HCT116 (cell line): Measurements from ENCODE around the gene ADIPOR1. TPM values are rescaled to one million over a fixed set of nuclear protein-coding genes. Genes with fewer than 3 reads are reported as not detected.
"Not testable (repeated sequence)": the region's sequence is repeated elsewhere in the genome, so short reads cannot be mapped to it uniquely, and the experiment has no call there.

ENCODE experiments used
- ATAC-seq: fragments of 200-7000 bp; cut with Tn5 transposase; 2 replicates; pipeline ENCODE4 v1.9.1; 2020; ENCODE audit warnings: mild to moderate bottlenecking, moderate library complexity
- BruUV-seq: library from RNA; stranded (reverse); fragments of 400-500 nt; replicated peaks from 2 replicates; lab custom pipeline; 2021; lab: Mats Ljungman, UMichigan
- CTCF ChIA-PET: fragments of 300-600 bp; sonication (Branson Sonifier 250); formaldehyde crosslinking; loops from one replicate; lab custom pipeline; 2021; ENCODE audit warnings: antibody characterized with exemption; lab: Charles Lee
- POLR2A ChIA-PET: fragments of 300-600, 350-600 bp; sonication (Branson Sonifier 250); formaldehyde crosslinking; loops from one replicate; lab custom pipeline; 2021; ENCODE audit warnings: antibody characterized with exemption; lab: Charles Lee
- RAD21 ChIA-PET, 2 experiments: fragments of 300-600 bp; sonication (Branson Sonifier 250); formaldehyde crosslinking; loops; one replicate each; lab custom pipeline; 2023; ENCODE audit warnings: low total read pairs in 2 of 2; ENCODE audit not compliant: uncharacterized antibody in 2 of 2, unreplicated experiment in 2 of 2, low non-redundant PET in 1 of 2; lab: Charles Lee
- DNase-seq: peaks from one replicate; pipeline ENCODE4 v3.0.0-alpha.2; 2010; ENCODE audit warnings: low read depth, low spot score
- H2AFZ ChIP-seq: fragments of 200-600 bp; shearing (Covaris generic), sonication (generic); 2 replicates; pipeline ENCODE4 v1.6.1; 2017; ENCODE audit warnings: low read depth, mixed run types, mixed read lengths, antibody characterized with exemption, low read length; ENCODE audit not compliant: poor library complexity, severe bottlenecking
- H3K27ac ChIP-seq: 2 replicates; pipeline ENCODE4 v1.5.1; 2012; ENCODE audit warnings: low read depth, low read length
- H3K27me3 ChIP-seq: fragments of 200-600 bp; sonication (generic); 2 replicates; pipeline ENCODE4 v1.6.1; 2016; ENCODE audit warnings: mixed run types, low read length, mixed read lengths; ENCODE audit not compliant: insufficient read depth
- H3K36me3 ChIP-seq, 2 experiments: fragments of 200-500 bp in 1 of 2; fragments of 200-600 bp in 1 of 2; sonication (Bioruptor generic) in 1 of 2; sonication (generic) in 1 of 2; 2 replicates each; pipeline versions ENCODE4 v1.5.1 to v1.6.1; 2014 to 2016; ENCODE audit warnings: low read length in 2 of 2, inconsistent platforms in 1 of 2, mixed read lengths in 1 of 2, mixed run types in 1 of 2; ENCODE audit not compliant: insufficient read depth in 2 of 2, control insufficient read depth in 1 of 2
- H3K4me1 ChIP-seq, 2 experiments: fragments of 200-600 bp in 1 of 2; sonication (generic) in 1 of 2; 2 replicates each; pipeline versions ENCODE4 v1.5.1 to v1.6.1; 2012 to 2017; ENCODE audit warnings: low read length in 2 of 2, inconsistent platforms in 1 of 2, mild to moderate bottlenecking in 1 of 2, mixed read lengths in 1 of 2, mixed run types in 1 of 2, moderate library complexity in 1 of 2; ENCODE audit not compliant: insufficient read depth in 2 of 2, control insufficient read depth in 1 of 2
- H3K4me2 ChIP-seq: fragments of 200-600 bp; sonication (generic); 2 replicates; pipeline ENCODE4 v1.6.1; 2017; ENCODE audit warnings: mixed run types, low read length, mixed read lengths
- H3K4me3 ChIP-seq, 2 experiments: fragments of 200-600 bp in 1 of 2; sonication (generic) in 1 of 2; replicated peaks in 1 of 2; 2 replicates each; pipeline ENCODE4 v1.5.1; 2011 to 2016; ENCODE audit warnings: low read length in 2 of 2, control low read depth in 1 of 2, low read depth in 1 of 2, mild to moderate bottlenecking in 1 of 2, mixed read lengths in 1 of 2, mixed run types in 1 of 2
- H3K79me2 ChIP-seq: fragments of 200-600 bp; sonication (generic); 2 replicates; pipeline ENCODE4 v1.6.1; 2017; ENCODE audit warnings: mild to moderate bottlenecking, mixed run types, low read length, moderate library complexity, mixed read lengths; ENCODE audit not compliant: insufficient read depth
- H3K9ac ChIP-seq: fragments of 200-600 bp; sonication (generic); 2 replicates; pipeline ENCODE4 v1.6.1; 2016; ENCODE audit warnings: low read length, mixed read lengths
- H3K9me2 ChIP-seq: fragments of 200-600 bp; sonication (generic), shearing (Covaris generic); 2 replicates; pipeline ENCODE4 v1.6.1; 2017; ENCODE audit warnings: mixed run types, mild to moderate bottlenecking, moderate library complexity; ENCODE audit not compliant: insufficient read depth
- H3K9me3 ChIP-seq, 2 experiments: fragments of 200-500 bp in 1 of 2; fragments of 200-600 bp in 1 of 2; sonication (Bioruptor generic) in 1 of 2; sonication (generic) in 1 of 2; 2 replicates each; pipeline ENCODE4 v1.6.1; 2014 to 2017; ENCODE audit warnings: low read length in 2 of 2, mixed read lengths in 2 of 2, inconsistent platforms in 1 of 2, low read depth in 1 of 2, mild to moderate bottlenecking in 1 of 2, mixed run types in 1 of 2, moderate library complexity in 1 of 2; ENCODE audit not compliant: control insufficient read depth in 1 of 2, insufficient read depth in 1 of 2
- H4K20me1 ChIP-seq: fragments of 200-600 bp; sonication (generic), shearing (Covaris generic); 2 replicates; pipeline ENCODE4 v1.6.1; 2017; ENCODE audit warnings: mixed run types, mild to moderate bottlenecking, moderate library complexity; ENCODE audit not compliant: insufficient read depth
- CBX3 ChIP-seq: IDR thresholded peaks from 2 replicates; pipeline ENCODE4 v1.6.1; 2012; ENCODE audit warnings: low read depth
- CEBPB ChIP-seq: IDR thresholded peaks from 2 replicates; pipeline ENCODE4 v1.6.1; 2012; ENCODE audit warnings: low read depth
- EGR1 ChIP-seq: IDR thresholded peaks from 2 replicates; pipeline ENCODE4 v1.6.1; 2012; ENCODE audit warnings: low read depth
- ELF1 ChIP-seq: IDR thresholded peaks from 2 replicates; pipeline ENCODE4 v1.6.1; 2012; ENCODE audit warnings: low read depth, borderline replicate concordance
- EZH2 ChIP-seq: fragments of 200-600 bp; sonication (generic); IDR thresholded peaks from 2 replicates; pipeline ENCODE4 v1.6.1; 2017; ENCODE audit warnings: antibody characterized with exemption, mixed run types
- EZH2phosphoT487 ChIP-seq: fragments of 200-600 bp; IDR thresholded peaks from 2 replicates; pipeline ENCODE4 v1.6.1; 2018; ENCODE audit warnings: antibody characterized with exemption, borderline replicate concordance
- FOSL1 ChIP-seq: IDR thresholded peaks from 2 replicates; pipeline ENCODE4 v1.6.1; 2012; ENCODE audit warnings: low read depth
- JUND ChIP-seq: IDR thresholded peaks from 2 replicates; pipeline ENCODE4 v1.6.1; 2012
- POLR2AphosphoS5 ChIP-seq: IDR thresholded peaks from 2 replicates; pipeline ENCODE4 v1.6.1; 2011; ENCODE audit warnings: mild to moderate bottlenecking, low read depth, low read length, moderate library complexity
- RAD21 ChIP-seq: IDR thresholded peaks from 2 replicates; pipeline ENCODE4 v1.6.1; 2012; ENCODE audit warnings: low read depth, mild to moderate bottlenecking
- SRF ChIP-seq: IDR thresholded peaks from 2 replicates; pipeline ENCODE4 v1.6.1; 2012; ENCODE audit warnings: low read depth
- YY1 ChIP-seq: IDR thresholded peaks from 2 replicates; pipeline ENCODE4 v1.6.1; 2011; ENCODE audit warnings: low read length, low read depth, moderate library complexity, mild to moderate bottlenecking; ENCODE audit not compliant: insufficient replicate concordance; ENCODE audit errors: extremely low read depth
- ZFX ChIP-seq: fragments of 450-650 bp; IDR thresholded peaks from 2 replicates; pipeline ENCODE4 v1.6.1; 2017
- intact Hi-C: fragments of 100-400 bp; cut with micrococcal nuclease; formaldehyde crosslinking; loops from 2 replicates; pipeline ENCODE4 v1.10.0; 2022
- total RNA-seq: library from RNA; stranded (reverse); gene quantifications from one replicate; pipeline ENCODE4 v1.2.1, GENCODE V29; 2021; ENCODE audit not compliant: unreplicated experiment
- TF ChIP-seq, protein P1 (sequence below), 3 experiments: fragments of 200-600 bp in 1 of 3; sonication (generic) in 1 of 3; IDR thresholded peaks in 2 of 3; conservative IDR thresholded peaks in 1 of 3; 2 replicates each; pipeline ENCODE4 v1.5.1; 2012 to 2017; ENCODE audit warnings: low read depth in 2 of 3, low read length in 2 of 3, antibody characterized with exemption in 1 of 3, borderline replicate concordance in 1 of 3, control low read depth in 1 of 3, mild to moderate bottlenecking in 1 of 3, mixed read lengths in 1 of 3, mixed run types in 1 of 3, moderate library complexity in 1 of 3; ENCODE audit not compliant: insufficient read depth in 1 of 3
- TF ChIP-seq, protein P2 (sequence below): IDR thresholded peaks from 2 replicates; pipeline ENCODE4 v1.6.1; 2012
- TF ChIP-seq, protein P3 (sequence below): IDR thresholded peaks from 2 replicates; pipeline ENCODE4 v1.6.1; 2012; ENCODE audit warnings: low read depth
- TF ChIP-seq, protein P4 (sequence below): IDR thresholded peaks from 2 replicates; pipeline ENCODE4 v1.6.1; 2012

ADIPOR1 gene
- total RNA-seq, 1 experiment from 2014 or later, result 89.8 TPM

DNA sequence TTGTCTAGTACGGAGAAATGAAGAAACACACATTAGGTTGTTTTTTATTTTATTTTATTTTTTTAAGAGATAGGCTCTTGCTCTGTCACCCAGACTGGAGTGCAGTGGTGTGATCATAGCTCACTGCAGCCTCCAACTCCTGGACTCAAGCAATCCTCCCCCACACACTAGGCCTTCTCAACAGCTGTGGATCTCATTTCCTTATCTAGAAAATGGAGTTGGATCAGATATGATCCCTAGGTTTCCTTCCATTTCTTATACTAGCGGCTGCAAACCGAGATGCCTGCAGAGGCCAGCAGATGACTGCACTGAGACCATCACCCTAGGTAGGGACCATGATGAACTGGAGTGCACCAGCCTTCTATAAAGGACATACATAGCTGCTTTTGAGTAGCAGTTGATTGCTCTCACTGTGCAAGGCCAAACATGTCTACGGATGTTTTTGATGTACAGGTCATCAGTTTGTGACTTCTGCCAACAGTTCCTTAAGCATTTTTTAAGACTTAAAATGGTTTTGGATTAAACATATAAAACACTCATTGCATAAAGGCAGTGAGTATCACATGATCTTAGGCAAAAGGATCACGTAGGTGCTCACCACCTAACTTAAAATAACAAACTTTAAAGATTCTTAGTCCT is 19.7 kb downstream of the ADIPOR1 start:
- H3K9ac ChIP-seq, result no peak overlapping the region
- no peaks in the 10 kb centered on the region for H3K79me2 ChIP-seq
- TF ChIP-seq, protein P1, sequence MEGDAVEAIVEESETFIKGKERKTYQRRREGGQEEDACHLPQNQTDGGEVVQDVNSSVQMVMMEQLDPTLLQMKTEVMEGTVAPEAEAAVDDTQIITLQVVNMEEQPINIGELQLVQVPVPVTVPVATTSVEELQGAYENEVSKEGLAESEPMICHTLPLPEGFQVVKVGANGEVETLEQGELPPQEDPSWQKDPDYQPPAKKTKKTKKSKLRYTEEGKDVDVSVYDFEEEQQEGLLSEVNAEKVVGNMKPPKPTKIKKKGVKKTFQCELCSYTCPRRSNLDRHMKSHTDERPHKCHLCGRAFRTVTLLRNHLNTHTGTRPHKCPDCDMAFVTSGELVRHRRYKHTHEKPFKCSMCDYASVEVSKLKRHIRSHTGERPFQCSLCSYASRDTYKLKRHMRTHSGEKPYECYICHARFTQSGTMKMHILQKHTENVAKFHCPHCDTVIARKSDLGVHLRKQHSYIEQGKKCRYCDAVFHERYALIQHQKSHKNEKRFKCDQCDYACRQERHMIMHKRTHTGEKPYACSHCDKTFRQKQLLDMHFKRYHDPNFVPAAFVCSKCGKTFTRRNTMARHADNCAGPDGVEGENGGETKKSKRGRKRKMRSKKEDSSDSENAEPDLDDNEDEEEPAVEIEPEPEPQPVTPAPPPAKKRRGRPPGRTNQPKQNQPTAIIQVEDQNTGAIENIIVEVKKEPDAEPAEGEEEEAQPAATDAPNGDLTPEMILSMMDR (IDR thresholded peaks at IDR 0.05 in 2 of 3, conservative IDR thresholded peaks at IDR 0.05 in 1 of 3; ENCODE audit: borderline replicate concordance in 1 of 3, insufficient read depth in 1 of 3, low read depth in 2 of 3, low read length in 2 of 3), result no peak
- no peak for TF ChIP-seq YY1
- no peak for TF ChIP-seq CEBPB
- TF ChIP-seq SRF, result no peak
- no peak for TF ChIP-seq EZH2phosphoT487
- no peak for TF ChIP-seq EZH2
- TF ChIP-seq, protein P2, sequence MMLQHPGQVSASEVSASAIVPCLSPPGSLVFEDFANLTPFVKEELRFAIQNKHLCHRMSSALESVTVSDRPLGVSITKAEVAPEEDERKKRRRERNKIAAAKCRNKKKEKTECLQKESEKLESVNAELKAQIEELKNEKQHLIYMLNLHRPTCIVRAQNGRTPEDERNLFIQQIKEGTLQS, result no peak
- no peak for TF ChIP-seq POLR2AphosphoS5
- TF ChIP-seq, protein P3, sequence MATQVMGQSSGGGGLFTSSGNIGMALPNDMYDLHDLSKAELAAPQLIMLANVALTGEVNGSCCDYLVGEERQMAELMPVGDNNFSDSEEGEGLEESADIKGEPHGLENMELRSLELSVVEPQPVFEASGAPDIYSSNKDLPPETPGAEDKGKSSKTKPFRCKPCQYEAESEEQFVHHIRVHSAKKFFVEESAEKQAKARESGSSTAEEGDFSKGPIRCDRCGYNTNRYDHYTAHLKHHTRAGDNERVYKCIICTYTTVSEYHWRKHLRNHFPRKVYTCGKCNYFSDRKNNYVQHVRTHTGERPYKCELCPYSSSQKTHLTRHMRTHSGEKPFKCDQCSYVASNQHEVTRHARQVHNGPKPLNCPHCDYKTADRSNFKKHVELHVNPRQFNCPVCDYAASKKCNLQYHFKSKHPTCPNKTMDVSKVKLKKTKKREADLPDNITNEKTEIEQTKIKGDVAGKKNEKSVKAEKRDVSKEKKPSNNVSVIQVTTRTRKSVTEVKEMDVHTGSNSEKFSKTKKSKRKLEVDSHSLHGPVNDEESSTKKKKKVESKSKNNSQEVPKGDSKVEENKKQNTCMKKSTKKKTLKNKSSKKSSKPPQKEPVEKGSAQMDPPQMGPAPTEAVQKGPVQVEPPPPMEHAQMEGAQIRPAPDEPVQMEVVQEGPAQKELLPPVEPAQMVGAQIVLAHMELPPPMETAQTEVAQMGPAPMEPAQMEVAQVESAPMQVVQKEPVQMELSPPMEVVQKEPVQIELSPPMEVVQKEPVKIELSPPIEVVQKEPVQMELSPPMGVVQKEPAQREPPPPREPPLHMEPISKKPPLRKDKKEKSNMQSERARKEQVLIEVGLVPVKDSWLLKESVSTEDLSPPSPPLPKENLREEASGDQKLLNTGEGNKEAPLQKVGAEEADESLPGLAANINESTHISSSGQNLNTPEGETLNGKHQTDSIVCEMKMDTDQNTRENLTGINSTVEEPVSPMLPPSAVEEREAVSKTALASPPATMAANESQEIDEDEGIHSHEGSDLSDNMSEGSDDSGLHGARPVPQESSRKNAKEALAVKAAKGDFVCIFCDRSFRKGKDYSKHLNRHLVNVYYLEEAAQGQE, result no peak
- TF ChIP-seq RAD21, result no peak
- no peak for TF ChIP-seq EGR1
- no peak for TF ChIP-seq CBX3
- no peak for TF ChIP-seq ZFX
- no peak for TF ChIP-seq FOSL1
- TF ChIP-seq, protein P4, sequence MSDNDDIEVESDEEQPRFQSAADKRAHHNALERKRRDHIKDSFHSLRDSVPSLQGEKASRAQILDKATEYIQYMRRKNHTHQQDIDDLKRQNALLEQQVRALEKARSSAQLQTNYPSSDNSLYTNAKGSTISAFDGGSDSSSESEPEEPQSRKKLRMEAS, result no peak
- no peak for TF ChIP-seq ELF1
- TF ChIP-seq JUND, result no peak
- intact Hi-C loops, result no loop called here
- DNase-seq (no peak), ATAC-seq (no peak)
- H4K20me1 ChIP-seq, result no peaks in the 10 kb centered on the region
- no TSS peak for BruUV-seq
- H3K27ac ChIP-seq, result no peak overlapping the region
- no peaks in the 10 kb centered on the region for H3K27me3 ChIP-seq
- CTCF ChIA-PET, result no interaction called here
- no peak overlapping the region for H3K4me3 ChIP-seq
- H3K4me2 ChIP-seq, result no peak overlapping the region
- no peaks in the 10 kb centered on the region for H3K9me3 ChIP-seq
- RAD21 ChIA-PET, result no interaction called here
- H3K4me1 ChIP-seq, result peaks cover 0 to 5% of the 10 kb centered on the region in 2 experiments; a peak in 1 of 4 replicates
- peaks cover 21 to 27% of the 10 kb centered on the region in 2 experiments; a peak in 3 of 4 replicates for H3K36me3 ChIP-seq
- POLR2A ChIA-PET, result no interaction called here
- H2AFZ ChIP-seq, result no peak overlapping the region
- H3K9me2 ChIP-seq, result no peaks in the 10 kb centered on the region

DNA sequence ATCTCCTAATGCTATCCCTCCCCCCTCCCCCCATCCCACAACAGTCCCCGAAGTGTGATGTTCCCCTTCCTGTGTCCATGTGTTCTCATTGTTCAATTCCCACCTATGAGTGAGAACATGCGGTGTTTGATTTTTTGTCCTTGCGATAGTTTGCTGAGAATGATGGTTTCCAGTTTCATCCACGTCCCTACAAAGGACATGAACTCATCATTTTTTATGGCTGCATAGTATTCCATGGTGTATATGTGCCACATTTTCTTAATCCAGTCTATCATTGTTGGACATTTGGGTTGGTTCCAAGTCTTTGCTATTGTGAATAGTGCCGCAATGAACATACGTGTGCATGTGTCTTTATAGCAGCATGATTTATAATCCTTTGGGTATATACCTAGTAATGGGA is 21.7 kb downstream of the ADIPOR1 start:
- CTCF ChIA-PET, H3K27me3 ChIP-seq, POLR2A ChIA-PET, H2AFZ ChIP-seq, H4K20me1 ChIP-seq, H3K9me2 ChIP-seq, ATAC-seq, RAD21 ChIA-PET, H3K4me3 ChIP-seq, H3K9ac ChIP-seq, H3K4me1 ChIP-seq, DNase-seq, BruUV-seq, H3K9me3 ChIP-seq, H3K27ac ChIP-seq, H3K79me2 ChIP-seq, H3K4me2 ChIP-seq, intact Hi-C loops: not testable (repeated sequence)
- H3K36me3 ChIP-seq, result peaks cover 7 to 11% of the 10 kb centered on the region in 2 experiments; a peak in 2 of 4 replicates
